Testis (tissue), 3 donors: ENCODE data around the gene CMTM2. TPM values are rescaled to one million over a fixed set of nuclear protein-coding genes. Genes with fewer than 3 reads are reported as not detected.

Source experiments
- DNase-seq: peaks from one replicate; pipeline ENCODE4 v3.0.0-alpha.2; 2019
- H3K27ac ChIP-seq, 2 donors: fragments of 200-600 bp; sonication (generic); one replicate each; pipeline ENCODE4 v1.5.1; 2019
- H3K27me3 ChIP-seq: fragments of 200-600 bp; sonication (generic); one replicate; pipeline ENCODE4 v1.5.1; 2019
- H3K36me3 ChIP-seq: fragments of 200-600 bp; sonication (generic); one replicate; pipeline ENCODE4 v1.5.1; 2017; ENCODE audit warnings: low read depth; ENCODE audit errors: missing control alignments
- H3K4me1 ChIP-seq: fragments of 200-600 bp; sonication (generic); one replicate; pipeline ENCODE4 v1.5.1; 2019
- H3K4me3 ChIP-seq, 2 donors: fragments of 200-600 bp; sonication (generic); one replicate each; pipeline ENCODE4 v1.5.1; 2017 to 2019
- H3K9me3 ChIP-seq: fragments of 200-600 bp; sonication (generic); one replicate; pipeline ENCODE4 v1.5.1; 2017
- CTCF ChIP-seq, 3 experiments: fragments of 450-650 bp in 2 of 3; fragments of 200-600 bp in 1 of 3; sonication (generic) in 1 of 3; IDR thresholded peaks; one replicate each; pipeline ENCODE4 v1.5.1; 2016 to 2019; ENCODE audit warnings: antibody characterized with exemption in 3 of 3, mild to moderate bottlenecking in 2 of 3, moderate library complexity in 1 of 3
- POLR2A ChIP-seq: fragments of 450-650 bp; IDR thresholded peaks from one replicate; pipeline ENCODE4 v1.6.1; 2017; ENCODE audit warnings: antibody characterized with exemption, mild to moderate bottlenecking, moderate library complexity
- WGBS, 2 donors: methylation state at CpG; one replicate each; pipeline ENCODE4 v1.1.5; 2018; 5-methylcytosine and 5-hydroxymethylcytosine counted together
- intact Hi-C: fragments of 100-400 bp; cut with DNase I; formaldehyde crosslinking; loops from one replicate; pipeline ENCODE4 v1.15.1; 2023; ENCODE audit warnings: low total_unique reads
- polyA plus RNA-seq: library from polyadenylated mRNA; stranded (reverse); fragments of 350-450 nt; fragmentation: Illumina TruSeq; extraction: RNeasy Lipid Tissue Mini Kit (QIAGEN cat#74804); gene quantifications from one replicate; pipeline ENCODE4 v1.2.3, GENCODE V29; 2014; ENCODE audit warnings: low read depth, low replicate concordance; ENCODE audit not compliant: insufficient read depth
- total RNA-seq, 2 donors: library from RNA; depleted of rRNA; stranded (reverse); fragments of >200 nt; gene quantifications; one replicate each; pipeline ENCODE4 v1.2.3, GENCODE V29; 2016

CMTM2 gene
- total and polyA plus RNA-seq, 3 donors from 2014 or later = 307 to 1,249 (median 454) TPM

GRCh38 chr16:66614161-66614802 is 35.0 kb downstream of the CMTM2 start:
- H3K9me3 ChIP-seq = no peaks in the 10 kb centered on the region
- 86 to 89% methylated on average over 11 to 12 of the region's 12 CpGs for WGBS, 2 donors
- intact Hi-C loops = no loop called here
- H3K4me3 ChIP-seq = no peak overlapping the region
- TF ChIP-seq POLR2A (no peak), CTCF (IDR thresholded peaks at IDR 0.05) (no peak)
- DNase-seq = no peak
- peak overlapping the region in 1 of 2 donors; percentile 10 for H3K27ac ChIP-seq
- H3K4me1 ChIP-seq = peaks cover 18% of the 10 kb centered on the region
- H3K27me3 ChIP-seq = no peaks in the 10 kb centered on the region
- no peaks in the 10 kb centered on the region for H3K36me3 ChIP-seq

GRCh38 chr16:66616169-66616568 is 36.9 kb downstream of the CMTM2 start:
- TF ChIP-seq POLR2A = no peak
- no peak for TF ChIP-seq CTCF (IDR thresholded peaks at IDR 0.05)
- H3K27ac ChIP-seq = peak overlapping the region in 1 of 2 donors; percentile 35

GRCh38 chr16:66616592-66616991 is 37.3 kb downstream of the CMTM2 start:
- no peak for DNase-seq
- no peaks in the 10 kb centered on the region for H3K27me3 ChIP-seq

More at GRCh38 chr16:66616169-66616568, 36.9 kb downstream of the CMTM2 start:
- Histone ChIP-seq H3K4me3 (no peak overlapping the region), H3K4me1 (peaks cover 18% of the 10 kb centered on the region), H3K36me3 (no peaks in the 10 kb centered on the region), H3K27me3 (no peaks in the 10 kb centered on the region), H3K9me3 (no peaks in the 10 kb centered on the region)
- WGBS, 2 donors = 85 to 89% methylated on average over 4 of the region's 4 CpGs
- intact Hi-C loops = no loop called here
- no peak for DNase-seq

GRCh38 chr16:66617010-66617434 is 37.8 kb downstream of the CMTM2 start:
- Histone ChIP-seq H3K27ac (peak overlapping the region in 1 of 2 donors; percentile 47), H3K9me3 (no peaks in the 10 kb centered on the region), H3K4me3 (no peak overlapping the region), H3K4me1 (peaks cover 18% of the 10 kb centered on the region), H3K36me3 (no peaks in the 10 kb centered on the region), H3K27me3 (no peaks in the 10 kb centered on the region)
- DNase-seq = no peak
- intact Hi-C loops = no loop called here
- TF ChIP-seq POLR2A (no peak), CTCF (IDR thresholded peaks at IDR 0.05) (no peak)
- 53 to 59% methylated on average over 2 of the region's 2 CpGs for WGBS, 2 donors

More at GRCh38 chr16:66616592-66616991, 37.3 kb downstream of the CMTM2 start:
- H3K9me3 ChIP-seq = no peaks in the 10 kb centered on the region
- intact Hi-C loops = no loop called here
- peak overlapping the region in 1 of 2 donors; percentile 35 for H3K27ac ChIP-seq
- TF ChIP-seq POLR2A (no peak), CTCF (IDR thresholded peaks at IDR 0.05) (no peak)
- H3K4me3 ChIP-seq = no peak overlapping the region
- H3K36me3 ChIP-seq = no peaks in the 10 kb centered on the region
- 65 to 80% methylated on average over 9 of the region's 9 CpGs for WGBS, 2 donors
- H3K4me1 ChIP-seq = peaks cover 18% of the 10 kb centered on the region

GRCh38 chr16:66617728-66618127 is 38.5 kb downstream of the CMTM2 start:
- no peak for DNase-seq
- Histone ChIP-seq H3K4me1 (peaks cover 18% of the 10 kb centered on the region), H3K9me3 (no peaks in the 10 kb centered on the region), H3K27ac (peak overlapping the region; percentile 47 to 53), H3K27me3 (no peaks in the 10 kb centered on the region), H3K4me3 (no peak overlapping the region), H3K36me3 (no peaks in the 10 kb centered on the region)
- TF ChIP-seq POLR2A (no peak), CTCF (IDR thresholded peaks at IDR 0.05) (no peak)
- 60 to 69% methylated on average over 7 of the region's 7 CpGs for WGBS, 2 donors
- intact Hi-C loops = no loop called here
